ENCODE results near the gene MMP3. TPM values are rescaled to one million over a fixed set of nuclear protein-coding genes. Genes with fewer than 3 reads are reported as not detected.

Gene MMP3
- total RNA-seq, 1 experiment from 2014 or later = not detected

GRCh38 chr11:102829316-102830000, 14.0 kb downstream of the MMP3 start:
- Histone ChIP-seq H2AFZ (ENCODE audit: low read length) (no peak overlapping the region), H3K14ac (ENCODE audit: insufficient read depth, low read length) (no peak overlapping the region), H4K5ac (ENCODE audit: insufficient read length, low read depth, low read length) (no peak overlapping the region), H4K8ac (replicated peaks; ENCODE audit: insufficient read length, low read depth, low read length) (no peak overlapping the region), H3K27me3 (ENCODE audit: insufficient read depth, low read length) (no peaks in the 10 kb centered on the region), H2BK20ac (ENCODE audit: low read depth, low read length, poor library complexity, severe bottlenecking) (no peak overlapping the region), H3K27ac (ENCODE audit: insufficient read length, low read depth, low read length) (no peak overlapping the region), H4K20me1 (ENCODE audit: control insufficient read depth, insufficient read depth, insufficient read length) (no peaks in the 10 kb centered on the region), H3K23ac (ENCODE audit: insufficient read length, low read depth, low read length) (no peak overlapping the region), H3K4me2 (ENCODE audit: insufficient read depth, insufficient read length, low read length) (no peak overlapping the region), H2BK5ac (ENCODE audit: insufficient read length, low read length) (no peak overlapping the region), H3T11ph (ENCODE audit: low read length) (no peak overlapping the region), H3K9me3 (ENCODE audit: control insufficient read depth, low read depth, low read length) (peaks cover 4% of the 10 kb centered on the region), H3K56ac (ENCODE audit: insufficient read length, low read depth, low read length) (no peak overlapping the region), H3K9ac (ENCODE audit: extremely low read depth, insufficient read length, low read length) (no peak overlapping the region), H2BK120ac (ENCODE audit: low read depth, low read length, poor library complexity, severe bottlenecking) (no peak overlapping the region), H3K4me1 (ENCODE audit: insufficient read depth, low read length) (peaks cover 2% of the 10 kb centered on the region; the same call in 1 of the 2 replicates), H3K79me1 (ENCODE audit: insufficient read depth, low read depth, low read length, poor library complexity, severe bottlenecking) (no peaks in the 10 kb centered on the region), H2BK15ac (ENCODE audit: low read depth, low read length) (no peak overlapping the region), H3K4ac (ENCODE audit: low read depth, low read length) (no peak overlapping the region), H3K23me2 (ENCODE audit: insufficient read length, low read depth, low read length, poor library complexity, severe bottlenecking) (no peaks in the 10 kb centered on the region), H3K79me2 (ENCODE audit: insufficient read depth, low read length) (no peaks in the 10 kb centered on the region), H3K18ac (ENCODE audit: insufficient read length, low read depth, low read length) (no peak overlapping the region), H2AK5ac (ENCODE audit: insufficient read length, low read length) (no peak overlapping the region), H2BK12ac (ENCODE audit: insufficient read length, low read depth, low read length) (no peak overlapping the region), H4K91ac (ENCODE audit: insufficient read length, low read depth, low read length) (no peak overlapping the region)
- no peak overlapping the region for H3K27ac Mint-ChIP-seq
- WGBS (ENCODE audit: extremely low coverage, insufficient read length, low lambda C conversion rate) = no CpG with 5 or more reads among the region's 6 CpGs
- H3K36me3 Mint-ChIP-seq (ENCODE audit: insufficient read depth in 1 of 3, low read depth in 3 of 3) = peaks cover 4 to 13% (median 5%) of the 10 kb centered on the region in 3 experiments; a peak in 5 of 7 replicates
- peaks cover 5 to 6% of the 10 kb centered on the region in 2 experiments; a peak in 3 of 4 replicates for H3K4me1 Mint-ChIP-seq
- H3K9me3 Mint-ChIP-seq = peaks cover 16 to 20% of the 10 kb centered on the region in 2 experiments; a peak in 4 of 5 replicates
- no peak overlapping the region for H3K4me3 Mint-ChIP-seq
- H3K27me3 Mint-ChIP-seq (ENCODE audit: low read depth) = peaks cover 3% of the 10 kb centered on the region; the same call in 1 of the 2 replicates
- DNase-seq = no peak
- no peak for TF ChIP-seq CTCF (conservative IDR thresholded peaks at IDR 0.05)
